SK-N-SH (cell line): ENCODE data around the gene TLCD5.

Experiments
- CTCF ChIP-seq: fragments of 200-600 bp; sonication (generic); IDR thresholded peaks from 2 replicates; pipeline ENCODE4 v1.6.1; 2017; ENCODE audit warnings: antibody characterized with exemption, mild to moderate bottlenecking, moderate library complexity
- FOXJ3 ChIP-seq: sonication (generic); formaldehyde crosslinking; IDR thresholded peaks from 2 replicates; pipeline ENCODE4 v1.5.1; 2020; ENCODE audit warnings: mild to moderate bottlenecking, missing genetic modification reagents
- FOXM1 ChIP-seq: IDR thresholded peaks from 2 replicates; pipeline ENCODE4 v1.4.0; 2012; ENCODE audit warnings: low read depth, mild to moderate bottlenecking
- JUND ChIP-seq: IDR thresholded peaks from 2 replicates; pipeline ENCODE4 v1.4.0; 2012
- POLR2AphosphoS5 ChIP-seq: IDR thresholded peaks from 2 replicates; pipeline ENCODE4 v1.6.1; 2012; ENCODE audit warnings: low read depth, low read length
- USF2 ChIP-seq: fragments of 150-350 bp; IDR thresholded peaks from 2 replicates; pipeline ENCODE4 v1.6.1; 2017; ENCODE audit warnings: antibody characterized with exemption, low read length, low read depth, borderline replicate concordance

GRCh38 chr11:120335556-120335907, 10.4 kb downstream of the TLCD5 start:
- TF ChIP-seq CTCF: no peak
- no peak for TF ChIP-seq FOXM1
- no peak for TF ChIP-seq USF2
- no peak for TF ChIP-seq POLR2AphosphoS5
- no peak for TF ChIP-seq FOXJ3
- no peak for TF ChIP-seq JUND
